WTC11 (cell line): ENCODE measurements around the gene DYNC1LI2. TPM values are rescaled to one million over a fixed set of nuclear protein-coding genes. Genes with fewer than 3 reads are reported as not detected.

Experiments used
- ATAC-seq: fragments of 200-7000 bp; cut with Tn5 transposase; 2 replicates; pipeline ENCODE4 v1.10.0; 2021; ENCODE audit warnings: mild to moderate bottlenecking, moderate library complexity
- CTCF ChIA-PET: fragments of 300-600 bp; sonication (Branson Sonifier 250); formaldehyde crosslinking; loops from one replicate; lab custom pipeline; 2021; ENCODE audit warnings: antibody characterized with exemption; lab: Charles Lee
- POLR2A ChIA-PET: fragments of 350-600 bp; sonication (Branson Sonifier 250); formaldehyde crosslinking; loops from one replicate; lab custom pipeline; 2021; ENCODE audit warnings: antibody characterized with exemption; lab: Charles Lee
- DNase-seq: peaks from one replicate; pipeline ENCODE4 v3.0.0; 2021; ENCODE audit warnings: low spot score
- H3K27ac Mint-ChIP-seq: 2 replicates; pipeline ENCODE4 v1.8.0; 2021; ENCODE audit warnings: mixed read lengths
- H3K27me3 Mint-ChIP-seq: 2 replicates; pipeline ENCODE4 v1.8.0; 2021; ENCODE audit warnings: low read depth, mild to moderate bottlenecking, moderate library complexity, mixed read lengths
- H3K36me3 Mint-ChIP-seq: 2 replicates; pipeline ENCODE4 v1.8.0; 2021; ENCODE audit warnings: mixed read lengths
- H3K4me1 Mint-ChIP-seq: 2 replicates; pipeline ENCODE4 v1.8.0; 2022; ENCODE audit warnings: mixed read lengths
- H3K4me3 Mint-ChIP-seq: 2 replicates; pipeline ENCODE4 v1.8.0; 2021; ENCODE audit warnings: mild to moderate bottlenecking, moderate library complexity, mixed read lengths
- H3K9me3 Mint-ChIP-seq: 2 replicates; pipeline ENCODE4 v1.8.0; 2021; ENCODE audit warnings: mixed read lengths
- AFF4 ChIP-seq: sonication (generic); formaldehyde crosslinking; IDR thresholded peaks from 2 replicates; pipeline ENCODE4 v1.8.1; 2023; ENCODE audit warnings: mild to moderate bottlenecking, missing genetic modification reagents, borderline replicate concordance
- AR ChIP-seq: fragments of 250-450 bp; sonication (Bioruptor Pico); IDR thresholded peaks from 2 replicates; pipeline ENCODE4 v1.9.0; 2021; ENCODE audit warnings: mild to moderate bottlenecking
- ELF4 ChIP-seq: sonication (generic); formaldehyde crosslinking; IDR thresholded peaks from 2 replicates; pipeline ENCODE4 v1.8.1; 2022; ENCODE audit warnings: low read depth, mild to moderate bottlenecking, moderate library complexity, missing genetic modification reagents
- ESRRA ChIP-seq: sonication (generic); formaldehyde crosslinking; IDR thresholded peaks from 2 replicates; pipeline ENCODE4 v1.8.1; 2022; ENCODE audit warnings: mild to moderate bottlenecking, missing genetic modification reagents, borderline replicate concordance
- GABPB1 ChIP-seq: sonication (generic); formaldehyde crosslinking; IDR thresholded peaks from 2 replicates; pipeline ENCODE4 v1.8.1; 2023; ENCODE audit warnings: mild to moderate bottlenecking, missing genetic modification reagents
- IRF2 ChIP-seq: sonication (generic); formaldehyde crosslinking; IDR thresholded peaks from 2 replicates; pipeline ENCODE4 v1.8.0; 2022; ENCODE audit warnings: low read depth, missing genetic modification reagents, borderline replicate concordance
- NR3C1 ChIP-seq: sonication (generic); formaldehyde crosslinking; conservative IDR thresholded peaks from 2 replicates; pipeline ENCODE4 v1.8.1; 2023; ENCODE audit warnings: low read depth, mild to moderate bottlenecking, missing genetic modification reagents
- PRDM15 ChIP-seq: sonication (generic); formaldehyde crosslinking; IDR thresholded peaks from 2 replicates; pipeline ENCODE4 v1.8.0; 2022; ENCODE audit warnings: missing genetic modification reagents
- TEAD1 ChIP-seq: sonication (generic); formaldehyde crosslinking; IDR thresholded peaks from 2 replicates; pipeline ENCODE4 v1.8.0; 2022; ENCODE audit warnings: mild to moderate bottlenecking, missing genetic modification reagents
- TEAD4 ChIP-seq: sonication (generic); formaldehyde crosslinking; IDR thresholded peaks from 2 replicates; pipeline ENCODE4 v1.8.0; 2022; ENCODE audit warnings: mild to moderate bottlenecking, missing genetic modification reagents
- TP53 ChIP-seq: sonication (generic); formaldehyde crosslinking; IDR thresholded peaks from 2 replicates; pipeline ENCODE4 v1.8.1; 2023; ENCODE audit warnings: mild to moderate bottlenecking, missing genetic modification reagents
- ZBTB43 ChIP-seq: sonication (generic); formaldehyde crosslinking; IDR thresholded peaks from 2 replicates; pipeline ENCODE4 v1.8.1; 2023; ENCODE audit warnings: mild to moderate bottlenecking, missing genetic modification reagents
- ZNF281 ChIP-seq: sonication (generic); formaldehyde crosslinking; IDR thresholded peaks from 2 replicates; pipeline ENCODE4 v1.8.0; 2023; ENCODE audit warnings: mild to moderate bottlenecking, missing genetic modification reagents
- ZNF423 ChIP-seq: fragments of 250-450 bp; sonication (Bioruptor Pico); IDR thresholded peaks from 2 replicates; pipeline ENCODE4 v2.1.2; 2022; ENCODE audit warnings: mild to moderate bottlenecking, moderate library complexity
- total RNA-seq: library from RNA; stranded (reverse); gene quantifications from 3 replicates; pipeline ENCODE4 v1.2.3, GENCODE V29; 2021

DYNC1LI2 gene
- total RNA-seq, 1 experiment from 2014 or later: 89.8 TPM

GRCh38 chr16:66687906-66688625 is 63.3 kb downstream of the DYNC1LI2 start:
- Mint-ChIP-seq H3K4me1 (peaks cover 32% of the 10 kb centered on the region), H3K27ac (no peak overlapping the region), H3K4me3 (no peak overlapping the region), H3K27me3 (no peaks in the 10 kb centered on the region), H3K36me3 (no peaks in the 10 kb centered on the region), H3K9me3 (no peaks in the 10 kb centered on the region)
- no peak for ATAC-seq
- DNase-seq: no peak
- TF ChIP-seq ELF4 (CRISPR knock-in tag) (no peak), ESRRA (CRISPR knock-in tag) (no peak), ZNF281 (no peak), AFF4 (no peak), ZNF423 (CRISPR knock-in tag) (no peak), GABPB1 (CRISPR knock-in tag) (no peak), TP53 (CRISPR knock-in tag) (no peak), TEAD1 (CRISPR knock-in tag) (no peak), NR3C1 (CRISPR knock-in tag) (no peak), AR (CRISPR knock-in tag) (no peak), TEAD4 (no peak), PRDM15 (CRISPR knock-in tag) (no peak), ZBTB43 (CRISPR knock-in tag) (no peak), IRF2 (no peak)
- POLR2A ChIA-PET: no interaction called here
- CTCF ChIA-PET: interaction anchor here (0.8 to 1.7 kb wide), 2 partner anchors 25 to 37 kb away, joined by 3 read pairs; no protein-coding TSS in a partner anchor
